Right lobe of liver (tissue), 6 donors: Measurements from ENCODE around the gene FCHO1. TPM values are rescaled to one million over a fixed set of nuclear protein-coding genes. Genes with fewer than 3 reads are reported as not detected.

ENCODE experiments used
- ATAC-seq, 4 donors: fragments of 200-7000 bp; cut with Tn5 transposase; one replicate each; pipeline ENCODE4 v1.9.1; 2020; ENCODE audit warnings: mild to moderate bottlenecking in 4 of 4, moderate library complexity in 4 of 4
- DNase-seq, 3 donors: peaks; one replicate each; pipeline ENCODE4 v3.0.0-alpha.2; 2020
- H3K27ac ChIP-seq, 3 donors: fragments of 200-600 bp; one replicate each; pipeline ENCODE4 v1.8.0; 2022
- H3K27me3 ChIP-seq, 2 donors: fragments of 200-600 bp; one replicate each; pipeline ENCODE4 v1.8.0; 2022
- H3K36me3 ChIP-seq, 4 donors: fragments of 200-600 bp; sonication (generic) in 1 of 4; one replicate each; pipeline versions ENCODE4 v1.5.1 to v1.8.0; 2017 to 2022; ENCODE audit warnings: control low read depth in 1 of 4
- H3K4me1 ChIP-seq, 4 donors: fragments of 200-600 bp; sonication (generic) in 1 of 4; one replicate each; pipeline versions ENCODE4 v1.5.1 to v1.8.0; 2017 to 2022; ENCODE audit warnings: control low read depth in 1 of 4
- H3K4me3 ChIP-seq, 3 donors: fragments of 200-600 bp; one replicate each; pipeline ENCODE4 v1.8.0; 2022
- H3K9me3 ChIP-seq, 4 donors: fragments of 200-600 bp; sonication (generic) in 1 of 4; one replicate each; pipeline versions ENCODE4 v1.5.1 to v1.8.0; 2017 to 2022; ENCODE audit warnings: control low read depth in 1 of 4
- POLR2A ChIP-seq: fragments of 450-650 bp; IDR thresholded peaks from one replicate; pipeline ENCODE4 v1.6.1; 2017; ENCODE audit warnings: antibody characterized with exemption, mild to moderate bottlenecking
- WGBS: methylation state at CpG from one replicate; pipeline ENCODE4 v1.1.6; 2018; ENCODE audit warnings: low coverage, low lambda C conversion rate; ENCODE audit not compliant: insufficient coverage; ENCODE audit errors: missing lambda C conversion rate; 5-methylcytosine and 5-hydroxymethylcytosine counted together
- intact Hi-C, 2 donors: fragments of 100-400 bp; cut with DNase I; formaldehyde crosslinking; loops; one replicate each; pipeline versions ENCODE4 v1.11.2 to v1.14.1; 2022
- total RNA-seq, 6 experiments: library from RNA; depleted of rRNA in 2 of 6; stranded (reverse); fragments of >200 nt in 2 of 6; fragmentation: NEBNext Ultra II Directional in 3 of 6; extraction: Animal tissue kit (Norgen Biotek cat#: 25700) in 3 of 6; gene quantifications; one replicate each; pipeline versions ENCODE4 v1.1.0 to v1.2.4, GENCODE V29; 2016 to 2023
- TF ChIP-seq, protein P1 (sequence below), 4 donors: fragments of 200-600 bp in 3 of 4; fragments of 450-650 bp in 1 of 4; IDR thresholded peaks; one replicate each; pipeline versions ENCODE4 v1.5.1 to v1.8.0; 2016 to 2022; ENCODE audit warnings: antibody characterized with exemption in 4 of 4, mild to moderate bottlenecking in 2 of 4
- donor health status: DM: no; HTN: yes; CAD: no.
- donor health status: DM: no; HTN: no; CAD: no.
- donor health status: DM: no; HTN: no; CAD: no.
- donor health status: DM: no; HTN: yes; CAD: no.
- donor health status: DM: no; HTN: yes; CAD: no.

Gene FCHO1
- total RNA-seq, 6 experiments from 2014 or later = 0.93 to 3.6 (median 1.3) TPM

- no peak for DNase-seq
- no peaks in the 10 kb centered on the region for H3K27me3 ChIP-seq
- no peaks in the 10 kb centered on the region for H3K4me1 ChIP-seq
- H3K27ac ChIP-seq = no peak overlapping the region
- no peaks in the 10 kb centered on the region for H3K36me3 ChIP-seq
- 37% methylated on average over 4 of the region's 4 CpGs for WGBS
- H3K9me3 ChIP-seq = no peaks in the 10 kb centered on the region
- intact Hi-C loops = no loop called here
- ATAC-seq = no peak
- H3K4me3 ChIP-seq = no peak overlapping the region
- TF ChIP-seq, protein P1, sequence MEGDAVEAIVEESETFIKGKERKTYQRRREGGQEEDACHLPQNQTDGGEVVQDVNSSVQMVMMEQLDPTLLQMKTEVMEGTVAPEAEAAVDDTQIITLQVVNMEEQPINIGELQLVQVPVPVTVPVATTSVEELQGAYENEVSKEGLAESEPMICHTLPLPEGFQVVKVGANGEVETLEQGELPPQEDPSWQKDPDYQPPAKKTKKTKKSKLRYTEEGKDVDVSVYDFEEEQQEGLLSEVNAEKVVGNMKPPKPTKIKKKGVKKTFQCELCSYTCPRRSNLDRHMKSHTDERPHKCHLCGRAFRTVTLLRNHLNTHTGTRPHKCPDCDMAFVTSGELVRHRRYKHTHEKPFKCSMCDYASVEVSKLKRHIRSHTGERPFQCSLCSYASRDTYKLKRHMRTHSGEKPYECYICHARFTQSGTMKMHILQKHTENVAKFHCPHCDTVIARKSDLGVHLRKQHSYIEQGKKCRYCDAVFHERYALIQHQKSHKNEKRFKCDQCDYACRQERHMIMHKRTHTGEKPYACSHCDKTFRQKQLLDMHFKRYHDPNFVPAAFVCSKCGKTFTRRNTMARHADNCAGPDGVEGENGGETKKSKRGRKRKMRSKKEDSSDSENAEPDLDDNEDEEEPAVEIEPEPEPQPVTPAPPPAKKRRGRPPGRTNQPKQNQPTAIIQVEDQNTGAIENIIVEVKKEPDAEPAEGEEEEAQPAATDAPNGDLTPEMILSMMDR (IDR thresholded peaks at IDR 0.05) = no peak
- no peak for TF ChIP-seq POLR2A
Observed at GRCh38 chr19:17836530-17836929, 85.3 kb downstream of the FCHO1 start.

DNA sequence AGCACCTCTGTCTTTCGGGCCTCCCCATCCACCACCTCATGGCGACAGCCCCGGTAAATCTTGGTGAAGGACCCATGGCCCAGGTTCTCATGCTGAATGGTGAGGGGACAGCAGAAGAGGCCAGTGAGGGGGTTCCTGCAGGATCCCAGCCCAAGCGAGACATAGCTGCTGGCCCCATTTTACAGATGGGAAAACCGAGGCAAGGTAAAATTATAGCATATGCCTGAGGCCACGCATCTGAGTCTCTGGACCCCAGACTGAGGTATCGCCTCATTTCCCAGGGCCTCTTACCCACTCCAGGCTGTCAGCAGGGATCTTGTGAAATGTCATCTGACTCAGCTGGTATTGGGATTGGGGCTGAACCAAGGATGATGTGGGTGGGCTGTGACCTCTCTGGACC lies 86.7 kb downstream of the FCHO1 start:
- no peak for TF ChIP-seq POLR2A
- TF ChIP-seq, protein P1 (IDR thresholded peaks at IDR 0.05) = no peak
- no peaks in the 10 kb centered on the region for H3K4me1 ChIP-seq
- H3K9me3 ChIP-seq = no peaks in the 10 kb centered on the region
- H3K27ac ChIP-seq = no peak overlapping the region
- 86% methylated on average over 1 of the region's 7 CpGs for WGBS
- intact Hi-C loops = no loop called here
- no peaks in the 10 kb centered on the region for H3K27me3 ChIP-seq
- no peak overlapping the region for H3K4me3 ChIP-seq
- ATAC-seq (no peak), DNase-seq (no peak)
- no peaks in the 10 kb centered on the region for H3K36me3 ChIP-seq

Other genes with a start within 250 kb of the FCHO1 start
- gene PGLS, start 239.8 kb upstream of the FCHO1 start, total RNA-seq = 10 to 100 TPM; 31.7 to 60.0 (median 38.8) TPM
- 10 to 100 TPM; 23.2 to 36.8 (median 31.1) TPM for gene COLGALT1, start 195.8 kb upstream of the FCHO1 start, total RNA-seq
- under 1 TPM in 1 of 6 experiments, not detected in 5; 0.02 TPM for gene UNC13A, start 63.1 kb upstream of the FCHO1 start, total RNA-seq
- 10 to 100 TPM; 11.1 to 31.3 (median 14.9) TPM for gene MAP1S, start 32.0 kb upstream of the FCHO1 start, total RNA-seq
- 10 to 100 TPM in 2 of 6 experiments, 1 to 10 TPM in 3, under 1 TPM in 1; 0.26 to 13.6 (median 3.1) TPM for gene B3GNT3, start 43.7 kb downstream of the FCHO1 start, total RNA-seq
- not detected for gene INSL3, start 70.0 kb downstream of the FCHO1 start, total RNA-seq
- gene JAK3, start 96.5 kb downstream of the FCHO1 start, total RNA-seq = 1 to 10 TPM; 1.1 to 5.5 (median 2.3) TPM
- 100 to 1,000 TPM; 449 to 778 (median 494) TPM for gene RPL18A, start 108.4 kb downstream of the FCHO1 start, total RNA-seq
- not detected for gene SLC5A5, start 120.5 kb downstream of the FCHO1 start, total RNA-seq
- 10 to 100 TPM; 20.6 to 45.3 (median 30.7) TPM for gene CCDC124, start 181.5 kb downstream of the FCHO1 start, total RNA-seq
- not detected for gene KCNN1, start 215.6 kb downstream of the FCHO1 start, total RNA-seq